PC-3 (cell line): ENCODE measurements around the gene MACROD1. TPM values are rescaled to one million over a fixed set of nuclear protein-coding genes. Genes with fewer than 3 reads are reported as not detected.

Experiments
- ATAC-seq: fragments of 200-7000 bp; cut with Tn5 transposase; 2 replicates; pipeline ENCODE4 v1.9.1; 2020; ENCODE audit warnings: mild to moderate bottlenecking, moderate library complexity
- BruUV-seq: library from RNA; stranded (reverse); fragments of 400-500 nt; replicated peaks from 2 replicates; lab custom pipeline; 2021; lab: Mats Ljungman, UMichigan
- CTCF ChIA-PET: fragments of 300-600 bp; sonication (Branson Sonifier 250); formaldehyde crosslinking; loops from one replicate; lab custom pipeline; 2022; ENCODE audit warnings: antibody characterized with exemption; lab: Charles Lee
- POLR2A ChIA-PET: fragments of 300-600 bp; sonication (Branson Sonifier 250); formaldehyde crosslinking; loops from one replicate; lab custom pipeline; 2022; ENCODE audit warnings: antibody characterized with exemption; ENCODE audit not compliant: unreplicated experiment; lab: Charles Lee
- DNase-seq: peaks from one replicate; pipeline ENCODE4 v3.0.0-alpha.2; 2015
- H2AFZ ChIP-seq: fragments of 300-600 bp; sonication (generic); 2 replicates; pipeline ENCODE4 v1.6.0; 2016; ENCODE audit warnings: antibody characterized with exemption, low read length
- H3F3A ChIP-seq: fragments of 300-600 bp; sonication (generic); one replicate; pipeline ENCODE4 v1.6.0; 2017; ENCODE audit warnings: antibody characterized with exemption, low read length, control low read depth, mild to moderate bottlenecking; ENCODE audit not compliant: unreplicated experiment
- H3K27ac ChIP-seq: fragments of 300-600 bp; sonication (generic); 2 replicates; pipeline ENCODE4 v1.5.1; 2016; ENCODE audit warnings: mild to moderate bottlenecking, low read length
- H3K27me3 ChIP-seq: fragments of 300-600 bp; sonication (generic); 2 replicates; pipeline ENCODE4 v1.6.1; 2016; ENCODE audit warnings: low read length, mixed read lengths
- H3K36me3 ChIP-seq: fragments of 300-600 bp; sonication (generic); 2 replicates; pipeline ENCODE4 v1.6.1; 2016; ENCODE audit warnings: low read depth, mixed run types, low read length, mixed read lengths
- H3K4me1 ChIP-seq: fragments of 300-600 bp; sonication (generic); 2 replicates; pipeline ENCODE4 v1.5.1; 2016; ENCODE audit warnings: low read length; ENCODE audit not compliant: insufficient read depth
- H3K4me2 ChIP-seq: fragments of 300-600 bp; sonication (generic); 2 replicates; pipeline ENCODE4 v1.6.0; 2016; ENCODE audit warnings: low read length
- H3K4me3 ChIP-seq: fragments of 300-600 bp; sonication (generic); 2 replicates; pipeline ENCODE4 v1.5.1; 2016; ENCODE audit warnings: mild to moderate bottlenecking, low read length, mixed read lengths
- H3K79me2 ChIP-seq: fragments of 300-600 bp; sonication (generic); 2 replicates; pipeline ENCODE4 v1.6.1; 2017; ENCODE audit warnings: low read length, mixed read lengths
- H3K9ac ChIP-seq: fragments of 300-600 bp; sonication (generic); 2 replicates; pipeline ENCODE4 v1.6.0; 2016; ENCODE audit warnings: mild to moderate bottlenecking, low read length
- H3K9me2 ChIP-seq: fragments of 300-600 bp; sonication (generic); replicated peaks from 2 replicates; pipeline ENCODE4 v1.6.1; 2016; ENCODE audit warnings: mixed run types, low read length, mixed read lengths
- H3K9me3 ChIP-seq: fragments of 300-600 bp; sonication (generic); 2 replicates; pipeline ENCODE4 v1.6.1; 2016; ENCODE audit warnings: low read length, mixed read lengths
- H4K20me1 ChIP-seq: fragments of 300-600 bp; sonication (generic); 2 replicates; pipeline ENCODE4 v1.6.1; 2016; ENCODE audit warnings: low read length, mixed read lengths
- EZH2 ChIP-seq: fragments of 300-600 bp; sonication (generic); IDR thresholded peaks from one replicate; pipeline ENCODE4 v1.6.1; 2017; ENCODE audit warnings: antibody characterized with exemption, mild to moderate bottlenecking, low read length; ENCODE audit not compliant: unreplicated experiment
- EZH2phosphoT487 ChIP-seq: fragments of 300-600 bp; sonication (generic); IDR thresholded peaks from 2 replicates; pipeline ENCODE4 v1.6.1; 2018; ENCODE audit warnings: mild to moderate bottlenecking, antibody characterized with exemption, low read length, borderline replicate concordance
- intact Hi-C: fragments of 100-400 bp; cut with micrococcal nuclease; formaldehyde crosslinking; loops from 2 replicates; pipeline ENCODE4 v1.9.0; 2023
- total RNA-seq: library from RNA; depleted of rRNA; stranded (reverse); fragments of >200 nt; gene quantifications from 2 replicates; pipeline ENCODE4 v1.2.3, GENCODE V29; 2014
- TF ChIP-seq, protein P1 (sequence below): fragments of 300-600 bp; sonication (generic); conservative IDR thresholded peaks from 2 replicates; pipeline ENCODE4 v1.5.1; 2017; ENCODE audit warnings: antibody characterized with exemption, low read depth, mild to moderate bottlenecking, low read length

The MACROD1 gene
- total RNA-seq, 1 experiment from 2014 or later, result 71.4 TPM

DNA sequence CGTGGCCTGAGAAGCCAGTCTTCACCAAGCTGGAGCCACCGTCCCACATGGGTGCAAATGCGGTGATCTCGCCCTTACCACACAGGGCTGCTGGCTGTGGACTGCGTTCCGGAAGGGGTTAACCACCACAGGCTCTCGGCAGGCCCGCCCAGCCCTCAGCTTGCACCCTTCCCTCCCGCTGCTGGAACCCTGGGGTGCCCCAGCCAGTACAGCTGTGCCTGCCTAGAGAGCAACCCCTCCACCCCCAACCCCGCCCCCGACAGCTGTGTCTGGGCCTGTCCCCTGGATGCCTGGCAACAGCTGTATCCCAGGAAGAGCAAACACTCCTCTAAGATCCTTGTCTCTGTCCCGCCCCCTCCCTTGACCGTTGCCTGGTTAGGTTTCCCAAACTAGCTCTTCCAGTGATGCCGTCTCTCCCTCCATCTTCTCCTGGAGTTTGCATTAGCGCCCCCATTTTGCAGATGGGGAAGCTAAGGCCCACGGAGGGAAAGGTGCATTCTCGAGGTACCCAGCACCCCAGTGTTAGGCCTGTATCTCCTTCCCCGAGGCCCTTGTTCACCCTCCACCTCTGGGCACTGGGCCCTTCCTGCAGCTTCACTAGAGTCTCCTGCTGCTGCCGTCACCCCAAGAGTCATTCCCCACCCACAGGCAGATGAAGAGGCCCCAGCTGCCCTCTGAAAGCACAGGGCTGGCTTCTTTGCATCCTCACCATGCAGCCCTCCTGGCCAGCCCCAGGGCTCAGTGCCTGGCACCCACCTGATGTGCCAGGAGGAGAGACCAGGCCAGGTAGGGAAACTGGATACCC, 204.1 kb downstream of the MACROD1 start:
- Histone ChIP-seq H2AFZ (no peak overlapping the region), H3K9me3 (no peaks in the 10 kb centered on the region), H3K9me2 (no peaks in the 10 kb centered on the region), H3K9ac (no peak overlapping the region), H3F3A (no peaks in the 10 kb centered on the region), H3K4me2 (no peak overlapping the region), H3K36me3 (no peaks in the 10 kb centered on the region), H3K4me3 (no peak overlapping the region), H3K79me2 (no peaks in the 10 kb centered on the region), H3K4me1 (no peaks in the 10 kb centered on the region), H4K20me1 (no peaks in the 10 kb centered on the region), H3K27ac (no peak overlapping the region), H3K27me3 (no peaks in the 10 kb centered on the region)
- ChIA-PET CTCF (interaction anchor here (0.6 kb wide), 2 partner anchors 193 to 339 kb away, joined by 3 read pairs; no protein-coding TSS in a partner anchor), POLR2A (no interaction called here)
- ATAC-seq, result peak; percentile 30; the same call in 1 of the 2 replicates
- intact Hi-C loops, result no loop called here
- TF ChIP-seq, protein P1, sequence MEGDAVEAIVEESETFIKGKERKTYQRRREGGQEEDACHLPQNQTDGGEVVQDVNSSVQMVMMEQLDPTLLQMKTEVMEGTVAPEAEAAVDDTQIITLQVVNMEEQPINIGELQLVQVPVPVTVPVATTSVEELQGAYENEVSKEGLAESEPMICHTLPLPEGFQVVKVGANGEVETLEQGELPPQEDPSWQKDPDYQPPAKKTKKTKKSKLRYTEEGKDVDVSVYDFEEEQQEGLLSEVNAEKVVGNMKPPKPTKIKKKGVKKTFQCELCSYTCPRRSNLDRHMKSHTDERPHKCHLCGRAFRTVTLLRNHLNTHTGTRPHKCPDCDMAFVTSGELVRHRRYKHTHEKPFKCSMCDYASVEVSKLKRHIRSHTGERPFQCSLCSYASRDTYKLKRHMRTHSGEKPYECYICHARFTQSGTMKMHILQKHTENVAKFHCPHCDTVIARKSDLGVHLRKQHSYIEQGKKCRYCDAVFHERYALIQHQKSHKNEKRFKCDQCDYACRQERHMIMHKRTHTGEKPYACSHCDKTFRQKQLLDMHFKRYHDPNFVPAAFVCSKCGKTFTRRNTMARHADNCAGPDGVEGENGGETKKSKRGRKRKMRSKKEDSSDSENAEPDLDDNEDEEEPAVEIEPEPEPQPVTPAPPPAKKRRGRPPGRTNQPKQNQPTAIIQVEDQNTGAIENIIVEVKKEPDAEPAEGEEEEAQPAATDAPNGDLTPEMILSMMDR, result no peak
- no peak for TF ChIP-seq EZH2phosphoT487
- TF ChIP-seq EZH2, result no peak
- DNase-seq, result no peak
- BruUV-seq, result no TSS peak

DNA sequence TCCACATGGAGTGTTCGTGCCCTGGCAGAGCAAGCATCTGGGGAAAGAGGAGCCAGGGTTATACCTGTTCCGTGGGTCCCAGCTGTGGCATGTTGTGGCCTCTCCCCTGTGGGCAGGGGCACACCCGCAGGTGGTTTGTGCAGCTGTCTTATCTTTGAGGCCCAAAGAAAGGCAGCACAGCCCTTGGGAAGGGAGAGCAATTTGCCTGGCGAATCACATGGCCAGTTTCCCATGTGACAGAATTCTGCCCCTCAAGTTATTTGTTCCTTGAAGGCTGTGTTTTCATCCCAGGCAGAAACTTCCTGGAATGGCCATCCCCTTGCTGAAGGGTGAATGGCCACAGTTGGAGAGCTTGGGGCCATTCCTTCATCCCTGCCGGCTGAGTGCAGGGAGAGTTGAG, 207.9 kb downstream of the MACROD1 start:
- intact Hi-C loops, result no loop called here
- H3K9me2 ChIP-seq, result no peaks in the 10 kb centered on the region
- CTCF ChIA-PET, result no interaction called here
- POLR2A ChIA-PET, result no interaction called here
- H3K27me3 ChIP-seq, result no peaks in the 10 kb centered on the region
- no peak for ATAC-seq
- no peaks in the 10 kb centered on the region for H3K9me3 ChIP-seq
- H3K36me3 ChIP-seq, result peaks cover 19% of the 10 kb centered on the region
- TF ChIP-seq, protein P1, result no peak
- TF ChIP-seq EZH2phosphoT487 (no peak), EZH2 (no peak)
- no peaks in the 10 kb centered on the region for H3K79me2 ChIP-seq
- H3K9ac ChIP-seq, result no peak overlapping the region
- H3K4me3 ChIP-seq, result no peak overlapping the region
- H2AFZ ChIP-seq, result no peak overlapping the region
- H4K20me1 ChIP-seq, result no peaks in the 10 kb centered on the region
- no peak for DNase-seq
- BruUV-seq, result no TSS peak
- H3K4me1 ChIP-seq, result no peaks in the 10 kb centered on the region
- H3K4me2 ChIP-seq, result no peak overlapping the region
- no peak overlapping the region for H3K27ac ChIP-seq
- no peaks in the 10 kb centered on the region for H3F3A ChIP-seq

- BruUV-seq, result no TSS peak
- intact Hi-C loops, result no loop called here
- H3F3A ChIP-seq, result no peaks in the 10 kb centered on the region
- no peak overlapping the region for H3K4me3 ChIP-seq
- no peaks in the 10 kb centered on the region for H3K27me3 ChIP-seq
- H3K9ac ChIP-seq, result no peak overlapping the region
- TF ChIP-seq EZH2phosphoT487, result no peak
- TF ChIP-seq, protein P1, result no peak
- TF ChIP-seq EZH2, result no peak
- no peaks in the 10 kb centered on the region for H3K79me2 ChIP-seq
- H3K9me2 ChIP-seq, result no peaks in the 10 kb centered on the region
- H3K4me2 ChIP-seq, result no peak overlapping the region
- H4K20me1 ChIP-seq, result no peaks in the 10 kb centered on the region
- no peak overlapping the region for H2AFZ ChIP-seq
- no peaks in the 10 kb centered on the region for H3K9me3 ChIP-seq
- H3K36me3 ChIP-seq, result peaks cover 36% of the 10 kb centered on the region
- H3K4me1 ChIP-seq, result no peaks in the 10 kb centered on the region
- no peak for DNase-seq
- ATAC-seq, result no peak
- ChIA-PET CTCF (no interaction called here), POLR2A (no interaction called here)
- H3K27ac ChIP-seq, result no peak overlapping the region
These were observed 213.3 kb downstream of the MACROD1 start for GRCh38 chr11:63952570-63952969.
